Measurements from ENCODE around the gene ELK4.

ELK4 gene

GRCh38 chr1:205563927-205564441 lies 67.8 kb downstream of the ELK4 start:
- no peak for DNase-seq (ENCODE audit: low read depth in 2 of 2)

GRCh38 chr1:205561501-205562203 lies 70.2 kb downstream of the ELK4 start:
- no peak for DNase-seq (ENCODE audit: low read depth in 2 of 2)

Measured in stimulated activated CD4-positive, alpha-beta T cell treated with anti-CD3 and anti-CD28 coated beads, Interleukin-4, amount 100 ng/mL, for 48 hours (primary cell).